Fibroblast of skin of abdomen (primary cell): ENCODE data around the gene SAMHD1.
"Not testable (repeated sequence)": the region's sequence is repeated elsewhere in the genome, so short reads cannot be mapped to it uniquely, and the experiment has no call there.

ENCODE experiments used
- DNase-seq: peaks from one replicate; pipeline ENCODE4 v3.0.0-alpha.2; 2013

SAMHD1 gene

GRCh38 chr20:36906086-36906485 lies 45.4 kb downstream of the SAMHD1 start:
- DNase-seq, result not testable (repeated sequence)

- not testable (repeated sequence) for DNase-seq
Measured at GRCh38 chr20:36905566-36905965, 45.9 kb downstream of the SAMHD1 start.

GRCh38 chr20:36904690-36905089 lies 46.8 kb downstream of the SAMHD1 start:
- DNase-seq, result no peak

- DNase-seq, result no peak
Measured at GRCh38 chr20:36895036-36895435, 56.5 kb downstream of the SAMHD1 start.

GRCh38 chr20:36893801-36894200 lies 57.7 kb downstream of the SAMHD1 start:
- DNase-seq, result no peak

GRCh38 chr20:36891211-36891610 lies 60.3 kb downstream of the SAMHD1 start:
- DNase-seq, result no peak

GRCh38 chr20:36890586-36890985 lies 60.9 kb downstream of the SAMHD1 start:
- no peak for DNase-seq

- DNase-seq, result no peak
Measured at GRCh38 chr20:36888880-36889516, 62.5 kb downstream of the SAMHD1 start.

GRCh38 chr20:36887752-36888090 lies 63.8 kb downstream of the SAMHD1 start:
- DNase-seq, result peak; percentile 31

GRCh38 chr20:36886859-36887751 lies 64.4 kb downstream of the SAMHD1 start:
- peak; percentile 73 for DNase-seq

- DNase-seq, result no peak
Measured at GRCh38 chr20:36885356-36885755, 66.2 kb downstream of the SAMHD1 start.

GRCh38 chr20:36883977-36884535 lies 67.5 kb downstream of the SAMHD1 start:
- no peak for DNase-seq

- no peak for DNase-seq
Measured at GRCh38 chr20:36881888-36882287, 69.6 kb downstream of the SAMHD1 start.

GRCh38 chr20:36881331-36881730 lies 70.2 kb downstream of the SAMHD1 start:
- no peak for DNase-seq

GRCh38 chr20:36880741-36881250 lies 70.7 kb downstream of the SAMHD1 start:
- no peak for DNase-seq

GRCh38 chr20:36878941-36879340 lies 72.6 kb downstream of the SAMHD1 start:
- DNase-seq, result no peak

- no peak for DNase-seq
Measured at GRCh38 chr20:36876473-36876833, 75.1 kb downstream of the SAMHD1 start.

- DNase-seq, result no peak
Measured at GRCh38 chr20:36875702-36876472, 75.6 kb downstream of the SAMHD1 start, which contains the start of gene TLDC2. TLDC2 (plus strand) TSS chr20:36876138; CDS start chr20:36876175, 37 bp downstream.

GRCh38 chr20:36875093-36875492 lies 76.4 kb downstream of the SAMHD1 start:
- not testable (repeated sequence) for DNase-seq

GRCh38 chr20:36873498-36874189 lies 77.9 kb downstream of the SAMHD1 start:
- DNase-seq, result no peak

- DNase-seq, result no peak
Measured at GRCh38 chr20:36872852-36873251, 78.7 kb downstream of the SAMHD1 start.
